GM18498 (cell line): ENCODE data around the gene NRXN3.
"Not testable (repeated sequence)": the region's sequence is repeated elsewhere in the genome, so short reads cannot be mapped to it uniquely, and the experiment has no call there.

Experiments
- ATAC-seq: cut with Tn5 transposase; IDR thresholded peaks from one replicate; pipeline ENCODE4 v1.9.1; 2021; ENCODE audit warnings: mild to moderate bottlenecking, moderate library complexity; ENCODE audit not compliant: unreplicated experiment

Gene NRXN3

GRCh38 chr14:79098324-79098723 is 928.2 kb downstream of the NRXN3 start:
- no peak for ATAC-seq

GRCh38 chr14:79100578-79100977 is 930.4 kb downstream of the NRXN3 start:
- ATAC-seq = no peak

- ATAC-seq = no peak
Measured at GRCh38 chr14:79101388-79101787, 931.2 kb downstream of the NRXN3 start.

GRCh38 chr14:79103764-79104163 is 933.6 kb downstream of the NRXN3 start:
- ATAC-seq = no peak

GRCh38 chr14:79110564-79110963 is 940.4 kb downstream of the NRXN3 start:
- ATAC-seq = not testable (repeated sequence)

GRCh38 chr14:79111987-79112501 is 941.9 kb downstream of the NRXN3 start:
- no peak for ATAC-seq

- ATAC-seq = no peak
Measured at GRCh38 chr14:79117561-79117960, 947.4 kb downstream of the NRXN3 start.

GRCh38 chr14:79118291-79118690 is 948.1 kb downstream of the NRXN3 start:
- ATAC-seq = no peak

- ATAC-seq = no peak
Measured at GRCh38 chr14:79134361-79134760, 964.2 kb downstream of the NRXN3 start.

GRCh38 chr14:79136071-79137044 is 966.2 kb downstream of the NRXN3 start:
- ATAC-seq = no peak

- no peak for ATAC-seq
Measured at GRCh38 chr14:79137045-79137430, 966.9 kb downstream of the NRXN3 start.

- no peak for ATAC-seq
Measured at GRCh38 chr14:79137836-79138235, 967.7 kb downstream of the NRXN3 start.

GRCh38 chr14:79144896-79145295 is 974.7 kb downstream of the NRXN3 start:
- ATAC-seq = no peak

GRCh38 chr14:79150226-79150625 is 980.1 kb downstream of the NRXN3 start:
- no peak for ATAC-seq

GRCh38 chr14:79157369-79157768 is 987.2 kb downstream of the NRXN3 start:
- no peak for ATAC-seq

GRCh38 chr14:79161571-79161970 is 991.4 kb downstream of the NRXN3 start:
- ATAC-seq = no peak

- no peak for ATAC-seq
Measured at GRCh38 chr14:79162833-79163232, 992.7 kb downstream of the NRXN3 start.

- no peak for ATAC-seq
Measured at GRCh38 chr14:79165471-79166090, 995.4 kb downstream of the NRXN3 start.

- no peak for ATAC-seq
Measured at GRCh38 chr14:79166171-79166570, 996.0 kb downstream of the NRXN3 start.

GRCh38 chr14:79167957-79168356 is 997.8 kb downstream of the NRXN3 start:
- ATAC-seq = no peak

GRCh38 chr14:79175671-79176070 is 1005.5 kb downstream of the NRXN3 start:
- no peak for ATAC-seq

GRCh38 chr14:79177106-79177505 is 1006.9 kb downstream of the NRXN3 start:
- ATAC-seq = no peak
